NCI-H69 (cell line): ENCODE data around the gene SLCO4A1.

Experiments
- DNase-seq: peaks from one replicate; lab custom pipeline; 2025; lab: John Stamatoyannopoulos, UW

SLCO4A1 gene

GRCh38 chr20:62686869-62687830 is 44.8 kb downstream of the SLCO4A1 start:
- no peak for DNase-seq

GRCh38 chr20:62688083-62688482 is 45.8 kb downstream of the SLCO4A1 start:
- no peak for DNase-seq

DNA sequence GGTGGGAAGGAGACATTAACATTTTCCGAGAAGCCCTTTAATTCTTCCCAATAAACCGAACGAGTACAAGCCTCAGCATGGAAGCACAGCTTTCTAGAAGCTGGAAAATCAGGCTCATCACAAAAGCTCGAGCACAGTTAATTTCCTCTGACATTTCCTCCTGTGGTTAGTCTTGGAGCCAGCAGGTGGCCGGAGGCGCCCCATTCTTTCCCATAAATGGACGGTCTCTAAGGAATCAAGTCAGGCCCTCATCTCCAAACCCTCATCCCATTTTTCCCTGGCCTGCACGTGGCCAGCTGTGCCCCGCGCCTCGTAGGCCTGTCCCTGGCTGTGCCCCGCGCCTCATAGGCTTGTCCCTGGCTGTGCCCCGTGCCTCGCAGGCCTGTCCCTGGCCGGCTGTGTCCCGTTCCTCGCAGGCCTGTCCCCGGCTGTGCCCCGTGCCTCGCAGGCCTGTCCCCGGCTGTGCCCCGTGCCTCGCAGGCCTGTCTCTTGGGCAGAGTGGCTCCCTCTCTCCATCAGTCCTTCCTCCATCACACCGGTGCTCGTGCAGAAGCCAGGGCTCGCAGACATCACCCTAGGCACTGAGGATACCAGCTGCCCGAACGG is 46.7 kb downstream of the SLCO4A1 start:
- no peak for DNase-seq

- no peak for DNase-seq
Measured at GRCh38 chr20:62689861-62690260, 47.6 kb downstream of the SLCO4A1 start.

DNA sequence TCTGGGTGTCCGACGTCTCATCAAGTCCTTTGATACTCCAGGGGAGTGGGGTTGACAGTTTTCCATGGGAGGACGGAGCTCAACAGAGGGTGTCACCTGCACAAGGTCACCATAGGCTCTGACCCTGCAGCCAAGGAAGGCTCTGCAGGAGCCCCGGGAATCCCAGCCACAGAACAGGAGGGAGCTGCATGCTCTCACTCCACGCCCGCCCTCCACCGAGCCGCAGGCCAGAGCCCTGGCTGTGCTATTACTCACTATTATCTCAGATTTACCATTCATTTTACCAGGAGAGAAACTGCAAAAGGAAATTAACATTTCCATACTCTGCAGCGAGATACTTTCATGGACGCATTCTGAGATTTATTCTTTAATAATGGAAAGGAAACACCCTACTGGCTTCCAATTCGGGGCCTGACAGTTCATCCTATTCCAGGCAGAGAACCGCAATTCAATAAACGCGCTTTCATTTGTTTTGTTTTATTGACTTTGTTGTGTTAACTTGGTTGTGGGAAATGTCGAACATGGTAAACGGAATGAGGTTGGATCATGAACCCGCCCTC is 48.0 kb downstream of the SLCO4A1 start:
- no peak for DNase-seq

- DNase-seq: no peak
Measured at GRCh38 chr20:62691487-62691886, 49.2 kb downstream of the SLCO4A1 start.

- DNase-seq: no peak
Measured at GRCh38 chr20:62692176-62692575, 49.9 kb downstream of the SLCO4A1 start.

DNA sequence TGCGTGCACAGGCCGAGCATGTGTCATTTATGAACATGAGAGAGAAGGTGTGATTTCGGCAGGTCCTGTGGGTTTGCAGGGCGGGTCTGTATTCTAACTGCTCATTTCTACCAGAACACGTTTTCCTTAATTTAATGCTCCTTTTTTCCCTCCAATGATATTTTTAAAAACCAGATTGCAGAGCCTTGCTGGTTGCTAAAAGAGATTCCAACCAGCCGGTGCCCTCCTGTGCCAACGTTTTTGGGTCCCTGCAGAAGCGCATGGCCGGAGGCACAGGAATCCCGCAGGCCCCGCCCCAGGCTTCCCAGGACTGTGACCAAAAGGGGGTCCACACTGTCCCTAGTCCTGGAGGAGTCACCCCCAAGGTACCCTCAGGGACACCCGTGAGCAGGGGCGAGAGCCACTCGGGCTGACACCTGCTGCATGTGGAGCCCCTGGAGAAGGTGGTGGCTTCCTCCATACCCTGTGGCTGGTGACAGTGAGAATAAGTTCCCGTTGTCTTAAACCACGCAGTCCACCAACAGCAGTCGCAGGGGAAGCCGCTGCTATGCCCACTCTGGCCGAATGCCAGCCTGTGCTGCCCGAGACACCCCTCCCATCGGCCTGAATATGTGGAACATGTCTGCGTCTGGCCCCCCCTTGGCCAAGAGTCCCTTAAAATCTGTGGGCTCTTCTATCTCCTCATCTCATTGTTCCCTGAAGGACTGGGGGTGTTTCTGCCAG is 50.7 kb downstream of the SLCO4A1 start:
- DNase-seq: no peak

DNA sequence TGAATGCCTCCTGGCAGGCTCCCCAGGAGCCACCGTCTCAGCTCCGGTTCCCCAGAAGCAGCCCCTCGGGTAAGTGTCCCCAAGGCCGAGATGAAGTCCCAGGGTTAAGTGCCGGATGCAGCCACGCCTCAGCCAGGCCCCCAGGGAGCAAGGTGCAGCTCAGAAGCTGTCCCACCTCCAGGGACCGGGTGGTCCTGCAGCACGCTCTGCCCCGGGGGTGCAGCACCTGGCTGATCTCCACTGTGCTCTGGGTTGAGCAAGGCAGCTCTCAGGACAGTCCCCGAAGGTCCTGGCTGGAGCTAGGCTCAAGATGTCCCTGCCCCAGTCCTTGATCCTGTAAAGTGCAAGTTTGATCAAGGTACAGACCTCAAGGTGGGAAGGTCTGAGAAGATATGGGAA is 51.2 kb downstream of the SLCO4A1 start:
- no peak for DNase-seq

DNA sequence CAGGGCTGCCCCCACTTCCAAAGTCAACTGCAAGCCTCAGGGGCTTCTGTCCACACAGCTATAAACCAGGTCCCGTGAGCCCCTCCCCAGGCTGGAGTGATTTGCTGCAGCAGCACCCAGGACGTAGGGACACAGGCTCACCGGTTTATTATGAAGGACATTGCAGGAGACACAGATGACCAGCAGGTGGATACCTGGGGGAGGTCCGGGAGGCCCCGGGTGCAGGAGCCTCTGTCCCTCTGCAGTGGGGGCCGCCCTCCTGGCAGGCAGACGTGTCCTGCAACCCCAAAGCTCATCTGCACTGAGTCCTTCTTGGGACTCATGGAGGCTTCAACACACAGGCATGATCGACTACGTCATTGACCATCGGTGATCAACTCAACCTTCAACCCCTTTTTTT is 51.8 kb downstream of the SLCO4A1 start:
- DNase-seq: no peak

DNA sequence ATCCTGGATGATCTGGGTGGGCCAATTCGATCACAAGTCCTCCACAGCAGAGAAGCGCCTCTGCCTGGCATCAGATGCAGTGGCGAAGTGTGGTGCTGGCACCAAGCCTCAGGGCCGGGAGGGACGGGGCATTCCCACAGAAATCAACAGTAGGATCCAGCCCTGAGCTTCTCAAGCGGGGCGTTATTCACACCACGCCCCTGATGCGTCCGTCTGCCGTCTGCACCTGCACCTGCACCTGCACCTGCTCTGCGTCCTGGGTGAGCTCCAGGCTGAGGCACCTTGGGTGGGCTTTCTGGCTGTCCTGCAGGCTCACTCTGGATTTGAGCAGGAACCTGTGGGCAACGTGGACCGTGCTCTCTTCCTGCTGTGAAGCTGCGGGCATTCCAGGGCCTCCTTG is 52.6 kb downstream of the SLCO4A1 start:
- DNase-seq: peak; percentile 48

DNA sequence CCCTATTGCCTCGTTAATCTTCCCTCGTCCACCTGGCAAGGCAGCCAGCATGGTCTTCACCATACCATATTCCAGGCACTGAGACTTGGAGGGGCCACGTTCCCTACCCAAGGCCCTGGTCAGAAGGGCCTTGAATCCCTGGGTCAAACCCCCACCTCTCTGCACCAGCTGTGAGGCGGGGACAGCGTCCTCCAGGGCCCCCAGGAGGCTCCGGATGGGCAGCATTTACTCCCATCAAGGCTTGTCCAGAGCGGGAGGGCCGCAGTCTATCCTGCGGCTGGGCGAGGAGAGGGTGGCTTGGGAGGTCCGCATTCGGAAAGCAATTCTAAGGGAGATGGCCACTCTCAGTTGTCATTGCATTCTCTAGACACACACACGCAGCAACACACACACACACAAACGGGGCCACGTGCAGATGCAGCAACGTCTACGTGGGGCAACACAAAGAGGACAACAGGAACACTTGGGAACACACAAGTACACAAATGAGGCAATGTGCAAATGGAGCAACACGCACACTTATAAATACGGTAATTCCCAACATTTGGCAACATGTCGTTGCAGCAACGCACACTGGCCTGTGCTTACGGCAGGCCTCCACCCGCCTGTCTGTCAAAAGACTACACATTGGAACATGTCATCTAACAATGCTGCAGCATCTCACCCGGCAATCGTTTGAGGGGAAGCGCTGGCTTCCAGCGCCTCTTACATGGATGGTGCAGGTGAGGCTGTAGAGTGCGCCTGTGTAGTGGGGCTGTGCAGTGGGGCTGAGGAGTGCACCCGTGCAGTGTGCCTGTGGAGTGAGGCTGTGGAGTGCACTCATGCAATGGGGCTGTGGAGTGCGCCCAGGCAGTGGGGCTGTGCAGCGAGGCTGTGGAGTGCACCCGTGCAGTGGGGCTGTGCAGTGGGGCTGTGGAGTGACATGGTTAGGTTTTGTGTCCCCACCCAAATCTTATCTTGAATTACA is 53.4 kb downstream of the SLCO4A1 start:
- DNase-seq: no peak

DNA sequence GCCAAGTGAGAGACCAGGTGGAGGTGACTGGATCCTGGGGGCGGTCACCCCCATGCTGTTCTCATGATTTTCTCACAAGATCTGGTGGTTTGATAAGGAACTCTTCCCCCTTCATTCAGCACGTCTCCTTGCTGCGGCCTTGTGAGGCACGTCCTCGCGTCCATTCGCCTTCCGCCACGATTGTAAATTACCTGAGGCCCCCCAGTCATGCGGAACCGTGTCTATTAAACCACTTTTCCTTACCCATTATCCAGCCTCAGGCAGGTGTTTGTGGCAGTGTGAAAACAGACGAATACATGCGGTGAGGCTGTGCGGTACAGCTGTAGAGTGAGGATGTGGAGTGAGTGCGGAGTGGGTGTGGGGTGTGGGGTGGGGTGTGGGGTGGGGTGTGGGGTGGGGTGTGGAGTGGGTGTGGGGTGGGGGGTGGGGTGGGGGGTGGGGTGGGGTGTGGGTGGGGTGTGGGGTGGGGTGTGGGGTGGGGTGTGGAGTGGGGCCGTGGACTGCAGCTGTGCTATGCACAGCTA is 54.2 kb downstream of the SLCO4A1 start:
- peak; percentile 44 for DNase-seq

- no peak for DNase-seq
Measured at GRCh38 chr20:62696989-62697388, 54.7 kb downstream of the SLCO4A1 start.

DNA sequence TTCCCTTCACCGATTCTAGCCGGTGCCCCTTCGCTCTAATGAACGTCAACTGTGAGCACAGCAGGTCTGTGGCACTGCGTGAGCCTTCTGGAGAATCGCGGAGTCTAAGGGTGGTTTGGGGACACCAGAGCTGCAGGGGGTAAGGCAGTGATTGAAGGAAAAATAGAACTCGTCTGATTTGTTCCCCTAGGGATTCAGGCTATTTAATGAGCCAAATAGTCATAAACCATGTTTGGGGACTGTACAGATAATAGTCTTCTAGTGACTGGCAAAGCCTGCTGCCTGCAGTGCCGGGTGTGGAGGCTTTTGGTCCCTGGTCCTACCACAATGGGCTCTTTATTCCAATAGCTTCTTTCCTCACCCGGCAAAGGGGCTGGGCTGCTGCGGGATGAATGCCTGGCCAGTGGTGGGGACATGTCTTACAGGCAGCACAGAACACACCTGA is 55.2 kb downstream of the SLCO4A1 start:
- peak; percentile 43 for DNase-seq

DNA sequence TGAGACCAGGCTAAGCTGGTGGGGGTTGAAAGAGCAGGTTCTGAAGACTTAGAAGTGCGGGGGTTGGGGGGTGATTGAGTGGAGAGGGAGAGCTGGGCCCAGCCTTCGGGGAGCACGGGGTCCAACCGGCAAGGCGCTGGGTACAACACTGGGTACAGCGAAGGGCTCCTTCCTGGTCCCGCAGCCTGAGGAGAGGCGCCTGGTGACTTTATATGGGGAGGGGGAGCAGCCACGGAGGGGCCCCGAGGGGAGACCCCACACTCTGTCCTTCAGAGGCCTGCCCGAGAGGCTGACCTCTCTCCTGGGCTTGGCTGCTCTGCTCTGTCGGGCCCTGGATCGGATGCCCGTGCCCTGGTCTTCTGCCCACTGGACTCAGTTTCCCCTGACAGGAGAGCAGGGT is 55.9 kb downstream of the SLCO4A1 start:
- no peak for DNase-seq

GRCh38 chr20:62699296-62699695 is 57.0 kb downstream of the SLCO4A1 start:
- no peak for DNase-seq

DNA sequence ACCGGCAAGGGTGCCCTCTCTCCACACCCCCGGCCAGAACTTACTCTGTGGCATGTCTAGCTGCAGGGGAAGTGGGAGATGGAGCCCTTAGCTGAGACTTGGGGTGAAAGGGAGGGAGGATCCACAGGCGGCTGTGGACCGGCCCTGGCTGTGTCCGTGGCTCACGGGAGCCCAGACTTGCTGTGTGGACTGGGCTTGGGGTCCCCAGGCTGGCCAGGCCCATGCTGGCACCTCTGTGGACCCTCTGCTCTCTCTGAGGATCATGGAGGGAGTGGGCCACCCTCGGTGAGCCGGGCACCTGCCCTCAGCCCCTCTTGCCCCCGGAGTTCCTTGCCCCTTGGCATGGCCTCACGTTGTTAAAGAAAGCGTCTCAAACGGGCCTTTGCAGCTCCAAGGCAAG is 57.4 kb downstream of the SLCO4A1 start:
- DNase-seq: no peak

GRCh38 chr20:62700261-62700930 is 58.1 kb downstream of the SLCO4A1 start:
- DNase-seq: no peak
